ENCODE data around the gene WWTR1. TPM values are rescaled to one million over a fixed set of nuclear protein-coding genes. Genes with fewer than 3 reads are reported as not detected.

WWTR1 gene
- polyA plus RNA-seq, 1 donor (not counting 4 experiments of a cell fraction or from before 2014, with no cell fraction given): 77.3 TPM

DNA sequence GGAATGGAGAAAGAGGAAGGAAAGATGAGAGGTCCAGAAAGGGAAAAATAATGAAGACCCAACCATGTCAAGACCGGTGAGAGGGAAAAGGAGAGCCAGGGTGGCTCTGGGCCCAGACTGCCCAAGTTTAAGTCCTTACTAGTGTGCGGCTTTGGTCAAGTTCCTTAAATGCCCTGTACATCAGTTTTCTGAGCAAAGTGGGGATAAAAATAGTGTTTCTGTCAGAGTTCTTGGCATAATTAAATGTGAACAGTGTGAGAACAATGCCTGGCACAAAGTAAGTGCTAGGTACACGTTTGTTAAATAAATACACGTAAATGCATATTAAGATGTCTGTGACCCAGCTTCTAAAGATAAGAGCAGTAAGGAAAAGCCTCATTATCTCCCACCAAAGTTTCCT is 23.8 kb downstream of the WWTR1 start:
- FAIRE-seq (no peak), DNase-seq (ENCODE audit: low read depth, low spot score) (no peak)
- Histone ChIP-seq H3K9ac (ENCODE audit: control insufficient read depth, extremely low read depth, insufficient read depth, low read length) (no peak overlapping the region), H3K4me1 (ENCODE audit: control insufficient read depth, extremely low read depth, insufficient read depth, low read length) (peaks cover 7% of the 10 kb centered on the region), H3K4me2 (ENCODE audit: control insufficient read depth, extremely low read depth, insufficient read depth, low read depth, low read length) (no peak overlapping the region), H3K9me1 (ENCODE audit: control insufficient read depth, extremely low read depth, insufficient read depth, low read length) (no peaks in the 10 kb centered on the region), H3K79me2 (ENCODE audit: control insufficient read depth, insufficient read depth, low read length) (peaks cover 89% of the 10 kb centered on the region), H3K4me3 (ENCODE audit: control insufficient read depth in 2 of 3, extremely low read depth in 1 of 3, insufficient read depth in 2 of 3, low read depth in 1 of 3, low read length in 3 of 3) (no peak overlapping the region), H3K27me3 (ENCODE audit: control insufficient read depth, extremely low read depth, insufficient read depth, low read length) (no peaks in the 10 kb centered on the region), H3K9me3 (ENCODE audit: control insufficient read depth, low read depth, low read length) (no peaks in the 10 kb centered on the region), H4K20me1 (ENCODE audit: control insufficient read depth, extremely low read depth, insufficient read depth, low read length) (no peaks in the 10 kb centered on the region), H3K27ac (ENCODE audit: control insufficient read depth, insufficient read depth, low read length) (no peak overlapping the region), H2AFZ (ENCODE audit: control insufficient read depth, low read length) (no peak overlapping the region), H3K36me3 (ENCODE audit: control insufficient read depth in 2 of 2, extremely low read depth in 1 of 2, insufficient read depth in 2 of 2, low read length in 2 of 2) (peaks cover 1 to 17% of the 10 kb centered on the region in 2 experiments)
- dilution Hi-C loops (cut with MboI; ENCODE audit: extremely low pct_ligation_motif_present, low sequenced_read_pairs): no loop called here
- TF ChIP-seq, protein P1, sequence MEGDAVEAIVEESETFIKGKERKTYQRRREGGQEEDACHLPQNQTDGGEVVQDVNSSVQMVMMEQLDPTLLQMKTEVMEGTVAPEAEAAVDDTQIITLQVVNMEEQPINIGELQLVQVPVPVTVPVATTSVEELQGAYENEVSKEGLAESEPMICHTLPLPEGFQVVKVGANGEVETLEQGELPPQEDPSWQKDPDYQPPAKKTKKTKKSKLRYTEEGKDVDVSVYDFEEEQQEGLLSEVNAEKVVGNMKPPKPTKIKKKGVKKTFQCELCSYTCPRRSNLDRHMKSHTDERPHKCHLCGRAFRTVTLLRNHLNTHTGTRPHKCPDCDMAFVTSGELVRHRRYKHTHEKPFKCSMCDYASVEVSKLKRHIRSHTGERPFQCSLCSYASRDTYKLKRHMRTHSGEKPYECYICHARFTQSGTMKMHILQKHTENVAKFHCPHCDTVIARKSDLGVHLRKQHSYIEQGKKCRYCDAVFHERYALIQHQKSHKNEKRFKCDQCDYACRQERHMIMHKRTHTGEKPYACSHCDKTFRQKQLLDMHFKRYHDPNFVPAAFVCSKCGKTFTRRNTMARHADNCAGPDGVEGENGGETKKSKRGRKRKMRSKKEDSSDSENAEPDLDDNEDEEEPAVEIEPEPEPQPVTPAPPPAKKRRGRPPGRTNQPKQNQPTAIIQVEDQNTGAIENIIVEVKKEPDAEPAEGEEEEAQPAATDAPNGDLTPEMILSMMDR (optimal IDR thresholded peaks at IDR 0.05 in 1 of 3, IDR thresholded peaks at IDR 0.05 in 1 of 3, conservative IDR thresholded peaks at IDR 0.05 in 1 of 3; ENCODE audit: extremely low read depth in 1 of 3, insufficient read depth in 2 of 3, low read length in 3 of 3): no peak
- no peak for TF ChIP-seq EZH2 (IDR thresholded peaks at IDR 0.05; ENCODE audit: low read length)

DNA sequence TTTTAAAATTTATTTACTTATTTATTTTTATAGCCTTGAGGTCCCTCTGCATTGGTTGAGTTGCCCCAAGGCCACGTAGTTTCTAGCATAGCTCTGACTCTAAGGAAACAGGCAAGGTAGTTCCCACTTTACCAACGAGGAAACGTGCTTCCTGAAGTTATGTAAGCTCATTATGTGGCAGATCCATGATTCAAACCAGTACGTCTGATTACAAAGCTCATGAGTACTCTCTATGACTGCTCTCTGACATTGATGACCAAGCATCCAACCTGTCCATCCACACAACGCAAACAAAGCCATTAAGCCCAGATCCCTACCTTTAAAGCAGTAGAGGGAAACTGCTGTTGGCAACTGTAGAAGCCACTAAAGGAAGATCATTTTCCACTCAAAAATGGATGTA is 25.6 kb downstream of the WWTR1 start:
- no peaks in the 10 kb centered on the region for H4K20me1 ChIP-seq (ENCODE audit: control insufficient read depth, extremely low read depth, insufficient read depth, low read length)
- H3K4me3 ChIP-seq (ENCODE audit: control insufficient read depth in 2 of 3, extremely low read depth in 1 of 3, insufficient read depth in 2 of 3, low read depth in 1 of 3, low read length in 3 of 3): no peak overlapping the region
- no peaks in the 10 kb centered on the region for H3K27me3 ChIP-seq (ENCODE audit: control insufficient read depth, extremely low read depth, insufficient read depth, low read length)
- TF ChIP-seq, protein P1 (optimal IDR thresholded peaks at IDR 0.05 in 1 of 3, IDR thresholded peaks at IDR 0.05 in 1 of 3, conservative IDR thresholded peaks at IDR 0.05 in 1 of 3; ENCODE audit: extremely low read depth in 1 of 3, insufficient read depth in 2 of 3, low read length in 3 of 3): no peak
- no peak for TF ChIP-seq EZH2 (IDR thresholded peaks at IDR 0.05; ENCODE audit: low read length)
- H3K9ac ChIP-seq (ENCODE audit: control insufficient read depth, extremely low read depth, insufficient read depth, low read length): no peak overlapping the region
- H3K4me2 ChIP-seq (ENCODE audit: control insufficient read depth, extremely low read depth, insufficient read depth, low read depth, low read length): no peak overlapping the region
- H3K9me1 ChIP-seq (ENCODE audit: control insufficient read depth, extremely low read depth, insufficient read depth, low read length): no peaks in the 10 kb centered on the region
- dilution Hi-C loops (cut with MboI; ENCODE audit: extremely low pct_ligation_motif_present, low sequenced_read_pairs): no loop called here
- H3K27ac ChIP-seq (ENCODE audit: control insufficient read depth, insufficient read depth, low read length): no peak overlapping the region
- H3K9me3 ChIP-seq (ENCODE audit: control insufficient read depth, low read depth, low read length): no peaks in the 10 kb centered on the region
- H3K79me2 ChIP-seq (ENCODE audit: control insufficient read depth, insufficient read depth, low read length): peaks cover 88% of the 10 kb centered on the region
- no peak for FAIRE-seq
- H3K36me3 ChIP-seq (ENCODE audit: control insufficient read depth in 2 of 2, extremely low read depth in 1 of 2, insufficient read depth in 2 of 2, low read length in 2 of 2): peaks cover 1 to 17% of the 10 kb centered on the region in 2 experiments
- DNase-seq (ENCODE audit: low read depth, low spot score): no peak
- no peaks in the 10 kb centered on the region for H3K4me1 ChIP-seq (ENCODE audit: control insufficient read depth, extremely low read depth, insufficient read depth, low read length)
- H2AFZ ChIP-seq (ENCODE audit: control insufficient read depth, low read length): no peak overlapping the region
